GM12878 (cell line): ENCODE data around the gene GPR158.

Experiments used
- CREM ChIP-seq: IDR thresholded peaks from 2 replicates; pipeline ENCODE4 v1.6.1; 2014; ENCODE audit warnings: antibody characterized with exemption, low read depth
- POLR2AphosphoS2 ChIP-seq: IDR thresholded peaks from 2 replicates; pipeline ENCODE4 v1.6.1; 2011; ENCODE audit warnings: low read depth, mild to moderate bottlenecking, low read length, improper control_type of control experiment, moderate library complexity
- TCF12 ChIP-seq: IDR thresholded peaks from 2 replicates; pipeline ENCODE4 v1.6.1; 2011; ENCODE audit warnings: low read depth, mild to moderate bottlenecking, low read length

- TF ChIP-seq POLR2AphosphoS2 (no peak), TCF12 (no peak), CREM (no peak)
Measured at GRCh38 chr10:25349520-25349919, 174.7 kb downstream of the GPR158 start.
